Esophagus muscularis mucosa (tissue), 3 donors: ENCODE results near the gene ADAMTS18.

Experiments
- POLR2A ChIP-seq: fragments of 450-650 bp; IDR thresholded peaks from one replicate; pipeline ENCODE4 v1.6.1; 2017; ENCODE audit warnings: antibody characterized with exemption, moderate library complexity, mild to moderate bottlenecking, low read depth
- TF ChIP-seq, protein P1 (sequence below), 3 experiments: fragments of 200-600 bp in 2 of 3; fragments of 450-650 bp in 1 of 3; sonication (generic) in 2 of 3; IDR thresholded peaks; one replicate each; pipeline ENCODE4 v1.5.1; 2017 to 2019; ENCODE audit warnings: antibody characterized with exemption in 3 of 3, mild to moderate bottlenecking in 2 of 3, moderate library complexity in 1 of 3

DNA sequence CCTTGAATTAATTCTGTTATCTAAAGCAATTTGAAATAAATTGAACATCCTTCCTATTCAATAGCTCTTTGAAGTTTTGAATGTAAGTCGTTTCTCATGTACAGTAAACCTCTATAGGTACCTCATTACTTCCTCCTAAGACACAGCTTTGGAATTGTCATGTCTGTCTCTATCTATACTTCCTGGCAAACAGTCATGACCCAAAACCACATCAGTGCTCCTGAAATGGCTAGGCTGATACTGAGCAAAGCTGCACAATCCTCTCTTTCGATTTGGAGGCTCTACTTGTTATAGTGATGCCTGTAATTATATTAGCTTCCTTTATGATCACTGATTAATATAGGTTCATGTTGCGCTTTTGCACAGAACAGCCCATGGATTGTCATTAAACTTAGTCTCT is 110.1 kb downstream of the ADAMTS18 start:
- TF ChIP-seq, protein P1, sequence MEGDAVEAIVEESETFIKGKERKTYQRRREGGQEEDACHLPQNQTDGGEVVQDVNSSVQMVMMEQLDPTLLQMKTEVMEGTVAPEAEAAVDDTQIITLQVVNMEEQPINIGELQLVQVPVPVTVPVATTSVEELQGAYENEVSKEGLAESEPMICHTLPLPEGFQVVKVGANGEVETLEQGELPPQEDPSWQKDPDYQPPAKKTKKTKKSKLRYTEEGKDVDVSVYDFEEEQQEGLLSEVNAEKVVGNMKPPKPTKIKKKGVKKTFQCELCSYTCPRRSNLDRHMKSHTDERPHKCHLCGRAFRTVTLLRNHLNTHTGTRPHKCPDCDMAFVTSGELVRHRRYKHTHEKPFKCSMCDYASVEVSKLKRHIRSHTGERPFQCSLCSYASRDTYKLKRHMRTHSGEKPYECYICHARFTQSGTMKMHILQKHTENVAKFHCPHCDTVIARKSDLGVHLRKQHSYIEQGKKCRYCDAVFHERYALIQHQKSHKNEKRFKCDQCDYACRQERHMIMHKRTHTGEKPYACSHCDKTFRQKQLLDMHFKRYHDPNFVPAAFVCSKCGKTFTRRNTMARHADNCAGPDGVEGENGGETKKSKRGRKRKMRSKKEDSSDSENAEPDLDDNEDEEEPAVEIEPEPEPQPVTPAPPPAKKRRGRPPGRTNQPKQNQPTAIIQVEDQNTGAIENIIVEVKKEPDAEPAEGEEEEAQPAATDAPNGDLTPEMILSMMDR (IDR thresholded peaks at IDR 0.05) = no peak
- TF ChIP-seq POLR2A = no peak
